Uterus (tissue), 4 donors: ENCODE measurements around the gene C16orf82. TPM values are rescaled to one million over a fixed set of nuclear protein-coding genes. Genes with fewer than 3 reads are reported as not detected.

Experiments used
- DNase-seq, 2 donors: peaks; one replicate each; pipeline ENCODE4 v3.0.0-alpha.2; 2019 to 2020
- H3K27ac ChIP-seq, 2 donors: fragments of 200-600 bp; sonication (generic); 1 replicate in 1 of 2; 2 replicates in 1 of 2; pipeline ENCODE4 v1.5.1; 2016 to 2018
- H3K27me3 ChIP-seq, 2 donors: fragments of 200-600 bp; sonication (generic); one replicate each; pipeline ENCODE4 v1.5.1; 2018 to 2019; ENCODE audit warnings: control low read depth in 1 of 2
- H3K36me3 ChIP-seq, 2 donors: fragments of 200-600 bp; sonication (generic); one replicate each; pipeline ENCODE4 v1.5.1; 2019; ENCODE audit warnings: control low read depth in 1 of 2
- H3K4me1 ChIP-seq, 2 donors: fragments of 200-600 bp; sonication (generic); one replicate each; pipeline ENCODE4 v1.5.1; 2018 to 2019; ENCODE audit warnings: control low read depth in 1 of 2
- H3K4me3 ChIP-seq, 2 donors: fragments of 200-600 bp; sonication (generic); 1 replicate in 1 of 2; 2 replicates in 1 of 2; pipeline ENCODE4 v1.5.1; 2018 to 2019; ENCODE audit warnings: mild to moderate bottlenecking in 1 of 2
- H3K9me3 ChIP-seq, 2 donors: fragments of 200-600 bp; sonication (generic); one replicate each; pipeline ENCODE4 v1.5.1; 2019; ENCODE audit warnings: control low read depth in 1 of 2
- POLR2A ChIP-seq, 2 donors: fragments of 450-650 bp; IDR thresholded peaks; one replicate each; pipeline ENCODE4 v1.6.1; 2016; ENCODE audit warnings: antibody characterized with exemption in 2 of 2, mild to moderate bottlenecking in 1 of 2, moderate library complexity in 1 of 2
- intact Hi-C: fragments of 100-400 bp; cut with DNase I; formaldehyde crosslinking; loops from one replicate; pipeline ENCODE4 v1.15.1; 2023; ENCODE audit warnings: low total_unique reads
- total RNA-seq, 4 donors: library from RNA; depleted of rRNA in 3 of 4; stranded (reverse); fragments of >200 nt in 3 of 4; gene quantifications; one replicate each; pipeline versions ENCODE4 v1.1.0 to v1.2.4, GENCODE V29; 2014 to 2023
- TF ChIP-seq, protein P1 (sequence below), 4 experiments: fragments of 200-600 bp in 2 of 4; fragments of 450-650 bp in 2 of 4; sonication (generic) in 2 of 4; IDR thresholded peaks; one replicate each; pipeline ENCODE4 v1.5.1; 2016 to 2019; ENCODE audit warnings: antibody characterized with exemption in 4 of 4, mild to moderate bottlenecking in 2 of 4, moderate library complexity in 1 of 4
- donor health status: DM: yes; HTN: yes; CAD: no.

C16orf82 gene
- total RNA-seq, 4 donors from 2014 or later, result not detected

DNA sequence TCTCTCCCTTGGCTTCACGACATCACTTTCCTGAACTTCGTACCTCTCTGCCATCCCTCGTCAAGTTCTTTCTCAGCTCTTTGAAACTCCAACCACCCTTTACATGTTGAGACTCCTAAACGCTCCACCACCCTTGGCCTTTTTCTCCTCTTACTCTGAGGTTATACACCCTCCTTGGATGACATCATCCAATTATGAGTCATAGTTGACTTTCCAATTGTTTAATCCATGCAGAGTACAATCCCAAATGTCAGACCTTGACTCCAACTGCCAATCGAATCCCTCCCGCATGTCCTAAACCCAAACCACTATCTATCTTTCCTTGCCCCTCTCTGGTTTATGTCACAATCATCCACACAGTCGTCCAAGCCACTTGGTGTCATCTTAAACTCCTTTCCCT lies 18.4 kb upstream of the C16orf82 start:
- DNase-seq, result no peak
- Histone ChIP-seq H3K27me3 (no peaks in the 10 kb centered on the region), H3K27ac (no peak overlapping the region), H3K4me1 (no peaks in the 10 kb centered on the region), H3K36me3 (no peaks in the 10 kb centered on the region), H3K9me3 (no peaks in the 10 kb centered on the region), H3K4me3 (no peak overlapping the region)
- TF ChIP-seq, protein P1, sequence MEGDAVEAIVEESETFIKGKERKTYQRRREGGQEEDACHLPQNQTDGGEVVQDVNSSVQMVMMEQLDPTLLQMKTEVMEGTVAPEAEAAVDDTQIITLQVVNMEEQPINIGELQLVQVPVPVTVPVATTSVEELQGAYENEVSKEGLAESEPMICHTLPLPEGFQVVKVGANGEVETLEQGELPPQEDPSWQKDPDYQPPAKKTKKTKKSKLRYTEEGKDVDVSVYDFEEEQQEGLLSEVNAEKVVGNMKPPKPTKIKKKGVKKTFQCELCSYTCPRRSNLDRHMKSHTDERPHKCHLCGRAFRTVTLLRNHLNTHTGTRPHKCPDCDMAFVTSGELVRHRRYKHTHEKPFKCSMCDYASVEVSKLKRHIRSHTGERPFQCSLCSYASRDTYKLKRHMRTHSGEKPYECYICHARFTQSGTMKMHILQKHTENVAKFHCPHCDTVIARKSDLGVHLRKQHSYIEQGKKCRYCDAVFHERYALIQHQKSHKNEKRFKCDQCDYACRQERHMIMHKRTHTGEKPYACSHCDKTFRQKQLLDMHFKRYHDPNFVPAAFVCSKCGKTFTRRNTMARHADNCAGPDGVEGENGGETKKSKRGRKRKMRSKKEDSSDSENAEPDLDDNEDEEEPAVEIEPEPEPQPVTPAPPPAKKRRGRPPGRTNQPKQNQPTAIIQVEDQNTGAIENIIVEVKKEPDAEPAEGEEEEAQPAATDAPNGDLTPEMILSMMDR (IDR thresholded peaks at IDR 0.05), result no peak
- no peak for TF ChIP-seq POLR2A (IDR thresholded peaks at IDR 0.05)
- intact Hi-C loops, result no loop called here

DNA sequence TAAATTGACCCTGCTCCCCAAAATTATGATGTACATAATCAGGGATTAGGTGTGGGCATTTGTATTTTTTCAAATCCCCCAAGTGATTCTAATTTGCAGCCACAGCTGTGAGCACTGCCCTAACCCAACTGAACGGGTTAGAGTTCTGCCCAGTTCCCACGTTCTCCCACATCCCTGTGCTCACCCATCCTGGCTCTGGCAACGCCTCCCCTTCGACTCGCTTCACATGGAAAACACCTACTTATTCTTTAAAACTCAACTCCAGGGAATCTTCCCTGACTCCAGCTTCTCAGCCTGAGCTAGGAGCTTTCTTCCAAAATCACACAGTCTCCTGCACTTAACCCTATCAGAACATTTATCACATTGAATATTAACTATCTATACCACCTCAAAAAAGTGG lies 17.6 kb upstream of the C16orf82 start:
- H3K27ac ChIP-seq, result no peak overlapping the region
- intact Hi-C loops, result no loop called here
- H3K4me1 ChIP-seq, result no peaks in the 10 kb centered on the region
- no peak for DNase-seq
- H3K27me3 ChIP-seq, result no peaks in the 10 kb centered on the region
- H3K4me3 ChIP-seq, result no peak overlapping the region
- no peaks in the 10 kb centered on the region for H3K36me3 ChIP-seq
- no peak for TF ChIP-seq POLR2A (IDR thresholded peaks at IDR 0.05)
- TF ChIP-seq, protein P1 (IDR thresholded peaks at IDR 0.05), result no peak
- no peaks in the 10 kb centered on the region for H3K9me3 ChIP-seq

DNA sequence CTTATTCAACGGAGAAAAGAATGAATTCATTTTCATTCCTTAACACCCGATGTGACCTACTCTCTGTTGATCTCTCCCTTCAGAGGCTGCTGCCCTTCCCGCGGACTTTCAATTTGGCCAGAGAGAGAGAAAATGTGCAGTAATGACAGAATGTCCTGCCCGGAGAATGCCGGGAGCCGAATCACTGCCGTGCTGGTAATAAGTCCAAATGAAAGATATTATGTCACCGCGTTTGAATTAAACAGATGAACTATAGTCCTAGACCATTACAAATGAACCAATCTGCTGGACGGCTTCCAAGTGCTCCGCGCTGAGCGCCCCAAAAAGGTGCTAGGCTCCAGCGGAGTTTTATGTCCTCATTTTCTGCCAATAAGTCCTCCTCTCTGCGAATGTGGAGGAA lies 14.7 kb upstream of the C16orf82 start:
- Histone ChIP-seq H3K36me3 (no peaks in the 10 kb centered on the region), H3K4me3 (no peak overlapping the region), H3K4me1 (no peaks in the 10 kb centered on the region), H3K27me3 (no peaks in the 10 kb centered on the region), H3K27ac (no peak overlapping the region), H3K9me3 (no peaks in the 10 kb centered on the region)
- no peak for DNase-seq
- intact Hi-C loops, result no loop called here
- no peak for TF ChIP-seq POLR2A (IDR thresholded peaks at IDR 0.05)
- TF ChIP-seq, protein P1 (IDR thresholded peaks at IDR 0.05), result no peak

DNA sequence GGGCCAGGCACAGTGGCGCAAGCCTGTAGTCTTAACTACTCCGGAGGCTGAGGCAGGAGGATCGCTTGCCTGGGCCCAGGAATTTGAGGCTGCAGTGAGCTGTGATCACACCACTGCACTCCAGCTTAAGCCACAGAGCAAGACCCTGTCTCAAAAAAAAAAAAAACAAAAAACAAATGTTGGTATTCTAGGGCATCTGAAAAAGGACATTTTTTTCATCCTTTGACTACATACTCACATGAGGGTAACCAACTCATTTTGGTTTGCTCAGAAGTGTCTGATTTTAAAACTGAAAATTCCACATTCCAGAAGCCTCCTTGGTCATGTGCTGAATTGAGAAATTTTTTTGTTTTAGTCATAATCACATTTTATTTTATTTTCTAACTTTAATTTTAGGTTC lies 12.7 kb upstream of the C16orf82 start:
- Histone ChIP-seq H3K36me3 (no peaks in the 10 kb centered on the region), H3K4me3 (no peak overlapping the region), H3K4me1 (no peaks in the 10 kb centered on the region), H3K27me3 (no peaks in the 10 kb centered on the region), H3K9me3 (no peaks in the 10 kb centered on the region), H3K27ac (no peak overlapping the region)
- DNase-seq, result no peak
- TF ChIP-seq, protein P1 (IDR thresholded peaks at IDR 0.05), result no peak
- no peak for TF ChIP-seq POLR2A (IDR thresholded peaks at IDR 0.05)
- intact Hi-C loops, result no loop called here

- Histone ChIP-seq H3K27ac (no peak overlapping the region), H3K4me1 (no peaks in the 10 kb centered on the region), H3K27me3 (no peaks in the 10 kb centered on the region), H3K36me3 (no peaks in the 10 kb centered on the region), H3K4me3 (no peak overlapping the region), H3K9me3 (no peaks in the 10 kb centered on the region)
- no peak for DNase-seq
- TF ChIP-seq POLR2A (IDR thresholded peaks at IDR 0.05), result no peak
- TF ChIP-seq, protein P1 (IDR thresholded peaks at IDR 0.05), result no peak
- intact Hi-C loops, result no loop called here
Observed at GRCh38 chr16:27058299-27058698, 8.4 kb upstream of the C16orf82 start.
